Vagina (tissue), 2 donors: ENCODE results near the gene OLFML2A.
A peak's percentile ranks its signal among the peaks of the same experiment; 100 is the strongest.

Source experiments
- POLR2A ChIP-seq, 2 donors: fragments of 450-650 bp; IDR thresholded peaks; one replicate each; pipeline ENCODE4 v1.6.1; 2017; ENCODE audit warnings: antibody characterized with exemption in 2 of 2, mild to moderate bottlenecking in 2 of 2, moderate library complexity in 2 of 2
- POLR2AphosphoS5 ChIP-seq, 2 donors: sonication (generic); formaldehyde crosslinking; IDR thresholded peaks; one replicate each; pipeline ENCODE4 v1.9.0; 2017; ENCODE audit warnings: antibody characterized with exemption in 2 of 2, mild to moderate bottlenecking in 2 of 2, low read depth in 1 of 2; ENCODE audit not compliant: insufficient read depth in 1 of 2
- TF ChIP-seq, protein P1 (sequence below), 3 experiments: fragments of 450-650 bp in 2 of 3; fragments of 200-600 bp in 1 of 3; sonication (generic) in 1 of 3; IDR thresholded peaks; one replicate each; pipeline ENCODE4 v1.5.1; 2017 to 2019; ENCODE audit warnings: antibody characterized with exemption in 3 of 3, mild to moderate bottlenecking in 2 of 3, moderate library complexity in 2 of 3

GRCh38 chr9:124771867-124772679 is 4.9 kb upstream of the OLFML2A start:
- TF ChIP-seq POLR2AphosphoS5 (IDR thresholded peaks at IDR 0.05; ENCODE audit: insufficient read depth in 1 of 2, low read depth in 1 of 2) (no peak), POLR2A (IDR thresholded peaks at IDR 0.05) (no peak)
- TF ChIP-seq, protein P1, sequence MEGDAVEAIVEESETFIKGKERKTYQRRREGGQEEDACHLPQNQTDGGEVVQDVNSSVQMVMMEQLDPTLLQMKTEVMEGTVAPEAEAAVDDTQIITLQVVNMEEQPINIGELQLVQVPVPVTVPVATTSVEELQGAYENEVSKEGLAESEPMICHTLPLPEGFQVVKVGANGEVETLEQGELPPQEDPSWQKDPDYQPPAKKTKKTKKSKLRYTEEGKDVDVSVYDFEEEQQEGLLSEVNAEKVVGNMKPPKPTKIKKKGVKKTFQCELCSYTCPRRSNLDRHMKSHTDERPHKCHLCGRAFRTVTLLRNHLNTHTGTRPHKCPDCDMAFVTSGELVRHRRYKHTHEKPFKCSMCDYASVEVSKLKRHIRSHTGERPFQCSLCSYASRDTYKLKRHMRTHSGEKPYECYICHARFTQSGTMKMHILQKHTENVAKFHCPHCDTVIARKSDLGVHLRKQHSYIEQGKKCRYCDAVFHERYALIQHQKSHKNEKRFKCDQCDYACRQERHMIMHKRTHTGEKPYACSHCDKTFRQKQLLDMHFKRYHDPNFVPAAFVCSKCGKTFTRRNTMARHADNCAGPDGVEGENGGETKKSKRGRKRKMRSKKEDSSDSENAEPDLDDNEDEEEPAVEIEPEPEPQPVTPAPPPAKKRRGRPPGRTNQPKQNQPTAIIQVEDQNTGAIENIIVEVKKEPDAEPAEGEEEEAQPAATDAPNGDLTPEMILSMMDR (IDR thresholded peaks at IDR 0.05) = peak; percentile 91 to 99 (median 94)
